Liver (tissue), 3 donors: ENCODE results near the gene LCE2A.

Source experiments
- HNF4A ChIP-seq, 2 donors: conservative IDR thresholded peaks; 2 replicates each; pipeline ENCODE4 v1.6.1; 2016; ENCODE audit warnings: antibody characterized with exemption in 2 of 2, mild to moderate bottlenecking in 2 of 2
- JUND ChIP-seq, 2 donors: IDR thresholded peaks; 2 replicates each; pipeline ENCODE4 v1.6.1; 2016; ENCODE audit warnings: antibody characterized with exemption in 2 of 2
- RAD21 ChIP-seq, 2 donors: IDR thresholded peaks; 2 replicates each; pipeline ENCODE4 v1.6.1; 2016; ENCODE audit warnings: antibody characterized with exemption in 2 of 2, mild to moderate bottlenecking in 2 of 2
- SP1 ChIP-seq: IDR thresholded peaks from 2 replicates; pipeline ENCODE4 v1.6.1; 2018; ENCODE audit warnings: antibody characterized with exemption, mild to moderate bottlenecking
- TAF1 ChIP-seq: conservative IDR thresholded peaks from 2 replicates; pipeline ENCODE4 v1.6.1; 2016; ENCODE audit warnings: antibody characterized with exemption, mild to moderate bottlenecking
- YY1 ChIP-seq: IDR thresholded peaks from 2 replicates; pipeline ENCODE4 v1.6.1; 2016; ENCODE audit warnings: antibody characterized with exemption, mild to moderate bottlenecking
- TF ChIP-seq, protein P1 (sequence below): fragments of 150-350 bp; IDR thresholded peaks from 2 replicates; pipeline ENCODE4 v1.5.1; 2017; ENCODE audit warnings: improper control_type of control experiment, low read depth, low read length; ENCODE audit not compliant: missing input control
- TF ChIP-seq, protein P2 (sequence below): IDR thresholded peaks from 2 replicates; pipeline ENCODE4 v1.6.1; 2016; ENCODE audit warnings: antibody characterized with exemption
- TF ChIP-seq, protein P3 (sequence below): IDR thresholded peaks from 2 replicates; pipeline ENCODE4 v1.6.1; 2016; ENCODE audit warnings: antibody characterized with exemption, mild to moderate bottlenecking
- donor health status: healthy.
- donor health status: healthy.

DNA sequence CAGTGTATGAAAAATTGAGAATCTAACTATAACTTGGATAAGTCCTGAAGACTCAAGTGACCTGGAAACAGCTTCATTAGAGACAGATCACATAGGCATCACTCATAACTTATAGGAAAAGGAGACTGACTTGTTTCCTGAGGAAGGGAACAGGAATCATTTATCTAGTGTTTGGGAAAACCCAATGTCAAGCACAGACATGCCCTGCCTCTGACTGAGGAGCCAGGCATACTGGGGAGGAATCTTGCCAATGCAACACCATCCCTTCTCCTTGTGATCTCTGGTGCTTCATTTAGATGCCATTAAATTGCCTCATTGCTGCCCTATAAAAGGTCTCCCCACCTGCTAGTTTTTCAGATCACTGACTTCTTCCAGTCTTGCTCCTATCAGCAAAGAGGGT lies 20.1 kb downstream of the LCE2A start:
- TF ChIP-seq, protein P1, sequence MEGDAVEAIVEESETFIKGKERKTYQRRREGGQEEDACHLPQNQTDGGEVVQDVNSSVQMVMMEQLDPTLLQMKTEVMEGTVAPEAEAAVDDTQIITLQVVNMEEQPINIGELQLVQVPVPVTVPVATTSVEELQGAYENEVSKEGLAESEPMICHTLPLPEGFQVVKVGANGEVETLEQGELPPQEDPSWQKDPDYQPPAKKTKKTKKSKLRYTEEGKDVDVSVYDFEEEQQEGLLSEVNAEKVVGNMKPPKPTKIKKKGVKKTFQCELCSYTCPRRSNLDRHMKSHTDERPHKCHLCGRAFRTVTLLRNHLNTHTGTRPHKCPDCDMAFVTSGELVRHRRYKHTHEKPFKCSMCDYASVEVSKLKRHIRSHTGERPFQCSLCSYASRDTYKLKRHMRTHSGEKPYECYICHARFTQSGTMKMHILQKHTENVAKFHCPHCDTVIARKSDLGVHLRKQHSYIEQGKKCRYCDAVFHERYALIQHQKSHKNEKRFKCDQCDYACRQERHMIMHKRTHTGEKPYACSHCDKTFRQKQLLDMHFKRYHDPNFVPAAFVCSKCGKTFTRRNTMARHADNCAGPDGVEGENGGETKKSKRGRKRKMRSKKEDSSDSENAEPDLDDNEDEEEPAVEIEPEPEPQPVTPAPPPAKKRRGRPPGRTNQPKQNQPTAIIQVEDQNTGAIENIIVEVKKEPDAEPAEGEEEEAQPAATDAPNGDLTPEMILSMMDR = no peak
- TF ChIP-seq TAF1 (no peak), RAD21 (IDR thresholded peaks at IDR 0.05) (no peak), JUND (IDR thresholded peaks at IDR 0.05) (no peak), SP1 (no peak), HNF4A (conservative IDR thresholded peaks at IDR 0.05) (no peak), YY1 (no peak)
- TF ChIP-seq, protein P2, sequence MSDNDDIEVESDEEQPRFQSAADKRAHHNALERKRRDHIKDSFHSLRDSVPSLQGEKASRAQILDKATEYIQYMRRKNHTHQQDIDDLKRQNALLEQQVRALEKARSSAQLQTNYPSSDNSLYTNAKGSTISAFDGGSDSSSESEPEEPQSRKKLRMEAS = no peak
- TF ChIP-seq, protein P3, sequence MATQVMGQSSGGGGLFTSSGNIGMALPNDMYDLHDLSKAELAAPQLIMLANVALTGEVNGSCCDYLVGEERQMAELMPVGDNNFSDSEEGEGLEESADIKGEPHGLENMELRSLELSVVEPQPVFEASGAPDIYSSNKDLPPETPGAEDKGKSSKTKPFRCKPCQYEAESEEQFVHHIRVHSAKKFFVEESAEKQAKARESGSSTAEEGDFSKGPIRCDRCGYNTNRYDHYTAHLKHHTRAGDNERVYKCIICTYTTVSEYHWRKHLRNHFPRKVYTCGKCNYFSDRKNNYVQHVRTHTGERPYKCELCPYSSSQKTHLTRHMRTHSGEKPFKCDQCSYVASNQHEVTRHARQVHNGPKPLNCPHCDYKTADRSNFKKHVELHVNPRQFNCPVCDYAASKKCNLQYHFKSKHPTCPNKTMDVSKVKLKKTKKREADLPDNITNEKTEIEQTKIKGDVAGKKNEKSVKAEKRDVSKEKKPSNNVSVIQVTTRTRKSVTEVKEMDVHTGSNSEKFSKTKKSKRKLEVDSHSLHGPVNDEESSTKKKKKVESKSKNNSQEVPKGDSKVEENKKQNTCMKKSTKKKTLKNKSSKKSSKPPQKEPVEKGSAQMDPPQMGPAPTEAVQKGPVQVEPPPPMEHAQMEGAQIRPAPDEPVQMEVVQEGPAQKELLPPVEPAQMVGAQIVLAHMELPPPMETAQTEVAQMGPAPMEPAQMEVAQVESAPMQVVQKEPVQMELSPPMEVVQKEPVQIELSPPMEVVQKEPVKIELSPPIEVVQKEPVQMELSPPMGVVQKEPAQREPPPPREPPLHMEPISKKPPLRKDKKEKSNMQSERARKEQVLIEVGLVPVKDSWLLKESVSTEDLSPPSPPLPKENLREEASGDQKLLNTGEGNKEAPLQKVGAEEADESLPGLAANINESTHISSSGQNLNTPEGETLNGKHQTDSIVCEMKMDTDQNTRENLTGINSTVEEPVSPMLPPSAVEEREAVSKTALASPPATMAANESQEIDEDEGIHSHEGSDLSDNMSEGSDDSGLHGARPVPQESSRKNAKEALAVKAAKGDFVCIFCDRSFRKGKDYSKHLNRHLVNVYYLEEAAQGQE = no peak
